AG04449 (cell line): ENCODE data around the gene MICAL1.

Experiments
- CTCF ChIA-PET: fragments of 350-600 bp; formaldehyde crosslinking; extraction: SDS; loops from one replicate; lab custom pipeline; 2021; ENCODE audit warnings: antibody characterized with exemption; lab: Yijun Ruan, JAX
- POLR2A ChIA-PET: fragments of 400-600, 350-600 bp; formaldehyde crosslinking; extraction: SDS; loops from one replicate; lab custom pipeline; 2020; ENCODE audit warnings: antibody characterized with exemption, inconsistent platforms; lab: Yijun Ruan, JAX
- DNase-seq: peaks from one replicate; pipeline ENCODE4 v3.0.0-alpha.2; 2010; ENCODE audit warnings: low read depth, low spot score
- H3K4me3 ChIP-seq: 2 replicates; pipeline ENCODE4 v1.5.1; 2011; ENCODE audit warnings: low read depth, mild to moderate bottlenecking, control low read depth, low read length
- TF ChIP-seq, protein P1 (sequence below): IDR thresholded peaks from one replicate; pipeline ENCODE4 v1.5.1; 2011; ENCODE audit warnings: mild to moderate bottlenecking, moderate library complexity, low read length, control low read depth, inconsistent platforms; ENCODE audit not compliant: insufficient read depth; ENCODE audit errors: missing control alignments

MICAL1 gene

DNA sequence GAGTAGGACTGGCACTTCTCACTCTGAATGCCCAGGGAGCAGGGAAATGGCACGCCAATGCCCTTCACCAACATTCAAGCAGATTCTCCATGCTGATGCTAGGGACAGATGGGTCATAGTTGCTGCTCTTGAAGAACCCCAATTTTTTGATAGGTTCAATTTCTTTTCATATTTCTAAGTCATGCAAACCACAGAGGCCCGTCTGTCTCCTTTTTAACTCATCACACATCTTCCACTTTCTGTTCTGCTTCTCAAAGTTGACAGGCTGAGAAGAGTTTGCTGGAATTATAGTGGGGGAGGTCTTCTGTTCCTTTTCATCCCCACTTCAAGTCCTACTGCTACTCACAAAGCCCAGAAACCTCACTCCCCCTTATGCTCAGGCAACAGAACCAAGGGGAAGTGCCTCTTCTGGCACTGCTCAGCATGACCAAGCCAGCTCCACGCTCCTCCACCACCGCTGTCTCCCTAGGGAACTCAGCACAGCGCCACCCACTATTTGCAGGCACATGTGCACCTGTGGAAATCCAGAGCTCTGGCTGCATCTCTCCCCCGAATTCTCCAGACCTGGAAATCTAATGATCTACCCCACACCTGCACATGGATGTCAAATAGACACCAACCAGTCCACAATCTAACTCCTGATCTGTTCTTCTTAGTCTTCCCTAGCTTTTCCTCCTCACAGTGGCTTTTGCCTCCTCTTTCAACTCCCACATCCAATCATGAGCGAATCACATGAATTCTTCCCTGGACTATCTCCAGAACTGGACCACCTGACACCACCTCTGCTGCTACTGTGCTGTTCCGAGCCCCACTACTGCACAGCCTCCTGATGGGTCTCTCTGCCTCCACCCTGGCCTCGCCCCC lies 16.8 kb upstream of the MICAL1 start:
- ChIA-PET POLR2A (no interaction called here), CTCF (no interaction called here)
- DNase-seq = no peak

GRCh38 chr6:109471105-109471810 lies 15.7 kb upstream of the MICAL1 start:
- TF ChIP-seq, protein P1, sequence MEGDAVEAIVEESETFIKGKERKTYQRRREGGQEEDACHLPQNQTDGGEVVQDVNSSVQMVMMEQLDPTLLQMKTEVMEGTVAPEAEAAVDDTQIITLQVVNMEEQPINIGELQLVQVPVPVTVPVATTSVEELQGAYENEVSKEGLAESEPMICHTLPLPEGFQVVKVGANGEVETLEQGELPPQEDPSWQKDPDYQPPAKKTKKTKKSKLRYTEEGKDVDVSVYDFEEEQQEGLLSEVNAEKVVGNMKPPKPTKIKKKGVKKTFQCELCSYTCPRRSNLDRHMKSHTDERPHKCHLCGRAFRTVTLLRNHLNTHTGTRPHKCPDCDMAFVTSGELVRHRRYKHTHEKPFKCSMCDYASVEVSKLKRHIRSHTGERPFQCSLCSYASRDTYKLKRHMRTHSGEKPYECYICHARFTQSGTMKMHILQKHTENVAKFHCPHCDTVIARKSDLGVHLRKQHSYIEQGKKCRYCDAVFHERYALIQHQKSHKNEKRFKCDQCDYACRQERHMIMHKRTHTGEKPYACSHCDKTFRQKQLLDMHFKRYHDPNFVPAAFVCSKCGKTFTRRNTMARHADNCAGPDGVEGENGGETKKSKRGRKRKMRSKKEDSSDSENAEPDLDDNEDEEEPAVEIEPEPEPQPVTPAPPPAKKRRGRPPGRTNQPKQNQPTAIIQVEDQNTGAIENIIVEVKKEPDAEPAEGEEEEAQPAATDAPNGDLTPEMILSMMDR = no peak
- H3K4me3 ChIP-seq = no peak overlapping the region
- no peak for DNase-seq
- ChIA-PET CTCF (no interaction called here), POLR2A (no interaction called here)

More for the DNA sequence above, 16.8 kb upstream of the MICAL1 start:
- H3K4me3 ChIP-seq = no peak overlapping the region
- TF ChIP-seq, protein P1 = no peak

DNA sequence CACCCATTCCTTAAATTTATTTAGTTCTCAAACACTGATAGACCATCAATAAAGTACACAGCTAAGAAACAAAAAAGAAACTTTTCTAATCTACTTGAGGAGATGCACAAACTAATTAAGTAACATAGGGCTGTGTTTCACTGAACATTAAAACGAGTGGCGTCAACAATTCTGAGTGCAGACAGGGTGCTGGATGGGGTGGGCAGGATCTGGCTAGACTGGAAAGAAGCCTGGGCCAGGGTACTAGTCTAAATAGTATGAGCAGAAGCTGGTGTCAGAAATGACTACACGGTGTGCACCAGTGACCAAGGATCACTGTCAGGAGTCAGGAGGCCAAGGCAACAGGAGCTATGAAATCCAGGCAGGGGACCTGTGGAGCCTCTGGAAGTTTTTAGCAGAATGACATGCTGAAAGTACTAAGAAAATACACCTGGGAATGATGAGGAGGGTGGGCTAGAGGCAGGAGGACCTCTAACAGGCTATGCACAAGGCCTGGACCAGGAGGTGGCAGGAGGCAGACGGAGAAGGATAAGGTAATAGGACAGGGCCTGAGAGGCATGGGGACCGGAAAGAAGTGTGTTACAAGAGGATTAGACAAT lies 14.1 kb upstream of the MICAL1 start:
- ChIA-PET POLR2A (no interaction called here), CTCF (no interaction called here)
- H3K4me3 ChIP-seq = no peak overlapping the region
- TF ChIP-seq, protein P1 = no peak
- DNase-seq = no peak

DNA sequence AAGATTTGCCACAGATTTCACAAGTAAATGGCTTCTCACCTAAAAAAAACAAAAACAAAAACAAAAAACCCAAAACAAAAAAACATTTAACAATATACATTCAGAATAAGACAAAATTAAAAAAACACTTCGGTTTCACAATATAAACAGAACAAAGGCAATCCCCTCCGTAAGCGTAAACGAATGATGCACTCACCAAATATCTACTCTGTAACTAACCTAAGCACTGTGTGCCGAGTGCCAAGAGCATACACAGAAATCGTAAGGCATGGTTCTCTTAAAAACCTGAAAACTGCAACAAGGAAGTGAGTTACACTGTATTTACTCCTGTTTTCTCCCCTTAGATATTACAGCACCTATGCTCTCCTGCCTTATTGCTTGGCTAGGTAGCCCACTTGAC lies 12.1 kb upstream of the MICAL1 start:
- TF ChIP-seq, protein P1 = no peak
- ChIA-PET POLR2A (no interaction called here), CTCF (no interaction called here)
- no peak for DNase-seq
- no peak overlapping the region for H3K4me3 ChIP-seq

DNA sequence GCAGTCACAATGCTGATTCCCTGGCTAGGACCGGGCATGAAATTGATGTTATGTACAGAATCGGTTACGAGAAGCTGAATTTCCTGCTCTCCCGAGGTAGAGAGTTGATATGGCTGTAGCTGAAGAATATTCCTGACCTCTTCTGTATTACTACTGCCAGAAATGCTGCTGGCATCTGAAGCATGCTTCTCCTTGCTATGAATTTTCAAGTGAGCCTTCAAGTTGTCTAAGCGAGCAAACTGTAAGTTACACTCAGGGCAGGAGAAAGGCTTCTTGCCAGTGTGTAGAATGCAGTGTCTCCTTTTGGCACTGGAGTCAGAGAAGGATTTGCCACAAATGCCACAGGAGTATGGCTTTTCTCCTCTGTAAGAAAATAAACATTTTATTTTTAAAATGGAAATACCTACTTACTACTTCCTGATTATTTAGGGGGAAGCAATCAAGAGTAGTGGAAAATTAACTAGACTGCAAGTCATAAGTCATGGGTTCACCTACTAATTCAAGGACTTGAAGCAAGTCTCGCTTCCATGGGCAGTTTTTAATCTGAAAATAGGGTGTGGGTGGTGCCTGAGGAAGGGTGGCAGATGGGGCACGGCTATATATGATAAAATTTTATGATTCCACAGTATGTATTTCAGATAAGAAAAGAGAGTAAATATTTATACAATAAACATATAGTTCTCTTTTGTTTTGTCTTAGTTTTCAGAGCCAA lies 10.8 kb upstream of the MICAL1 start:
- POLR2A ChIA-PET = no interaction called here

More for the DNA sequence above, 10.8 kb upstream of the MICAL1 start:
- TF ChIP-seq, protein P1 = no peak
- no peak overlapping the region for H3K4me3 ChIP-seq
- no peak for DNase-seq
- CTCF ChIA-PET = interaction anchor here (0.7 kb wide), 1 partner anchor 10 kb away, joined by 3 read pairs; no protein-coding TSS in a partner anchor
